ENCODE data around the gene NEDD4. TPM values are rescaled to one million over a fixed set of nuclear protein-coding genes. Genes with fewer than 3 reads are reported as not detected.
A peak's percentile ranks its signal among the peaks of the same experiment; 100 is the strongest.

NEDD4 gene
- total and polyA plus RNA-seq, 3 donors from 2014 or later: 3.7 to 8.3 (median 6.4) TPM

GRCh38 chr15:55897560-55898336, 95.7 kb downstream of the NEDD4 start:
- TF ChIP-seq POLR2A (IDR thresholded peaks at IDR 0.05): no peak
- TF ChIP-seq CTCF (IDR thresholded peaks at IDR 0.05): peak; percentile 35 to 71 (median 50)
- H3K36me3 ChIP-seq (ENCODE audit: low read depth, missing control alignments): no peaks in the 10 kb centered on the region
- H3K4me3 ChIP-seq: no peak overlapping the region
- peaks cover 4% of the 10 kb centered on the region for H3K4me1 ChIP-seq
- no peak overlapping the region for H3K27ac ChIP-seq
- intact Hi-C loops (cut with DNase I; ENCODE audit: low total_unique reads): no loop called here
- no peaks in the 10 kb centered on the region for H3K9me3 ChIP-seq
- peak; percentile 59 for DNase-seq
- WGBS, 2 donors: 54 to 56% methylated on average over 6 of the region's 6 CpGs
- no peaks in the 10 kb centered on the region for H3K27me3 ChIP-seq

- Histone ChIP-seq H3K4me3 (no peak overlapping the region), H3K9me3 (no peaks in the 10 kb centered on the region)
Observed at GRCh38 chr15:55894399-55894965, 98.9 kb downstream of the NEDD4 start.

GRCh38 chr15:55893852-55894251, 99.6 kb downstream of the NEDD4 start:
- Histone ChIP-seq H3K27me3 (no peaks in the 10 kb centered on the region), H3K36me3 (ENCODE audit: low read depth, missing control alignments) (no peaks in the 10 kb centered on the region), H3K4me1 (peaks cover 4% of the 10 kb centered on the region), H3K9me3 (no peaks in the 10 kb centered on the region), H3K4me3 (no peak overlapping the region), H3K27ac (no peak overlapping the region)
- intact Hi-C loops (cut with DNase I; ENCODE audit: low total_unique reads): no loop called here
- TF ChIP-seq CTCF (IDR thresholded peaks at IDR 0.05) (no peak), POLR2A (IDR thresholded peaks at IDR 0.05) (no peak)
- WGBS, 2 donors: 92% methylated on average over 3 of the region's 3 CpGs
- no peak for DNase-seq

More at GRCh38 chr15:55894399-55894965, 98.9 kb downstream of the NEDD4 start:
- Histone ChIP-seq H3K27ac (no peak overlapping the region), H3K27me3 (no peaks in the 10 kb centered on the region), H3K4me1 (peaks cover 4% of the 10 kb centered on the region), H3K36me3 (ENCODE audit: low read depth, missing control alignments) (no peaks in the 10 kb centered on the region)
- WGBS, 2 donors: 83 to 85% methylated on average over 3 of the region's 3 CpGs
- intact Hi-C loops (cut with DNase I; ENCODE audit: low total_unique reads): no loop called here
- DNase-seq: no peak
- TF ChIP-seq POLR2A (IDR thresholded peaks at IDR 0.05): no peak
- TF ChIP-seq CTCF (IDR thresholded peaks at IDR 0.05): no peak

GRCh38 chr15:55891196-55891595, 102.2 kb downstream of the NEDD4 start:
- H3K36me3 ChIP-seq (ENCODE audit: low read depth, missing control alignments): no peaks in the 10 kb centered on the region
- no peak for DNase-seq
- H3K4me1 ChIP-seq: no peaks in the 10 kb centered on the region
- no peak overlapping the region for H3K4me3 ChIP-seq
- no peaks in the 10 kb centered on the region for H3K27me3 ChIP-seq
- no peak overlapping the region for H3K27ac ChIP-seq
- WGBS, 2 donors: 88 to 91% methylated on average over 1 of the region's 1 CpG
- TF ChIP-seq CTCF (IDR thresholded peaks at IDR 0.05) (no peak), POLR2A (IDR thresholded peaks at IDR 0.05) (no peak)
- H3K9me3 ChIP-seq: no peaks in the 10 kb centered on the region
- intact Hi-C loops (cut with DNase I; ENCODE audit: low total_unique reads): no loop called here

Measured in testis (tissue), 3 donors.